K562 (cell line): ENCODE results near the gene ZNRD2. TPM values are rescaled to one million over a fixed set of nuclear protein-coding genes. Genes with fewer than 3 reads are reported as not detected.
A peak's percentile ranks its signal among the peaks of the same experiment; 100 is the strongest.

Experiments
- ATAC-seq: fragments of 200-7000 bp; cut with Tn5 transposase; 3 replicates; pipeline ENCODE4 v1.9.1; 2020; ENCODE audit warnings: moderate library complexity
- BruUV-seq: library from RNA; stranded (reverse); fragments of 400-500 nt; replicated peaks from 2 replicates; lab custom pipeline; 2021; lab: Mats Ljungman, UMichigan
- CTCF ChIA-PET: fragments of 300-600 bp; formaldehyde crosslinking; extraction: SDS; loops from one replicate; lab custom pipeline; 2021; ENCODE audit warnings: low intra/inter-chr PET ratio; lab: Yijun Ruan, JAX
- POLR2A ChIA-PET: fragments of 300-600, 350-650 bp; sonication (Branson Sonifier 250); formaldehyde crosslinking; extraction: SDS; loops from one replicate; lab custom pipeline; 2021; ENCODE audit warnings: antibody characterized with exemption, inconsistent platforms; lab: Yijun Ruan, JAX
- DNase-seq, 4 experiments: peaks; one replicate each; pipeline versions ENCODE4 v3.0.0 to v3.0.0-alpha.2; 2011 to 2018; ENCODE audit warnings: low spot score in 3 of 4, mixed read lengths in 3 of 4; ENCODE audit errors: extremely low read depth in 1 of 4
- FAIRE-seq: peaks from 2 replicates; lab custom pipeline; 2011; peaks lifted over from hg19 to GRCh38; lab: Jason Lieb, UNC
- H2AFZ ChIP-seq: 2 replicates; pipeline ENCODE4 v1.6.0; 2011; ENCODE audit warnings: low read depth, low read length, control low read depth, inconsistent platforms
- H3K27ac ChIP-seq: fragments of 200-600 bp; 3 replicates; pipeline ENCODE4 v1.8.0; 2011; ENCODE audit warnings: low read depth, mild to moderate bottlenecking, control low read depth, inconsistent platforms, low read length, moderate library complexity, mixed read lengths; ENCODE audit errors: extremely low read depth
- H3K27me3 ChIP-seq, 2 experiments: fragments of 300-600 bp in 1 of 2; 2 replicates in 1 of 2; 3 replicates in 1 of 2; pipeline versions ENCODE4 v1.6.0 to v1.8.0; 2011; ENCODE audit warnings: inconsistent platforms in 2 of 2, low read length in 2 of 2, mild to moderate bottlenecking in 1 of 2, mixed read lengths in 1 of 2, moderate library complexity in 1 of 2; ENCODE audit not compliant: control insufficient read depth in 2 of 2, insufficient read depth in 2 of 2
- H3K36me3 ChIP-seq: fragments of 300-600 bp; 3 replicates; pipeline ENCODE4 v1.8.0; 2011; ENCODE audit warnings: mild to moderate bottlenecking, low read length, inconsistent platforms; ENCODE audit not compliant: control insufficient read depth, insufficient read depth
- H3K4me1 ChIP-seq, 2 experiments: fragments of 200-600 bp in 1 of 2; replicated peaks in 1 of 2; 2 replicates in 1 of 2; 3 replicates in 1 of 2; pipeline versions ENCODE4 v1.5.1 to v1.8.0; 2011; ENCODE audit warnings: inconsistent platforms in 2 of 2, low read length in 2 of 2, mild to moderate bottlenecking in 1 of 2, mixed read lengths in 1 of 2, moderate library complexity in 1 of 2; ENCODE audit not compliant: control insufficient read depth in 2 of 2, insufficient read depth in 2 of 2
- H3K4me2 ChIP-seq: 2 replicates; pipeline ENCODE4 v1.6.1; 2011; ENCODE audit warnings: low read length, control low read depth, inconsistent platforms, mixed read lengths; ENCODE audit not compliant: insufficient read depth
- H3K4me3 ChIP-seq: fragments of 200-600 bp; sonication (generic), shearing (Covaris generic); 2 replicates; pipeline ENCODE4 v1.5.1; 2016; ENCODE audit warnings: control low read depth, inconsistent platforms
- H3K79me2 ChIP-seq: fragments of 200-600 bp; 3 replicates; pipeline ENCODE4 v1.8.0; 2011; ENCODE audit warnings: low read length, inconsistent platforms; ENCODE audit not compliant: control insufficient read depth, insufficient read depth
- H3K9ac ChIP-seq, 2 experiments: 2 replicates each; pipeline versions ENCODE4 v1.6.0 to v1.6.1; 2011; ENCODE audit warnings: low read depth in 2 of 2, low read length in 2 of 2, control low read depth in 1 of 2, inconsistent platforms in 1 of 2, mild to moderate bottlenecking in 1 of 2, mixed read lengths in 1 of 2; ENCODE audit not compliant: insufficient read depth in 1 of 2
- H3K9me1 ChIP-seq: one replicate; pipeline ENCODE4 v1.6.0; 2011; ENCODE audit warnings: inconsistent platforms, mild to moderate bottlenecking, low read length, moderate library complexity; ENCODE audit not compliant: control insufficient read depth, insufficient read depth
- H3K9me3 ChIP-seq: replicated peaks from 2 replicates; pipeline ENCODE4 v1.5.1; 2011; ENCODE audit warnings: low read depth, low read length, inconsistent platforms; ENCODE audit not compliant: control insufficient read depth, insufficient read depth
- H4K20me1 ChIP-seq: replicated peaks from 2 replicates; pipeline ENCODE4 v1.6.1; 2011; ENCODE audit warnings: low read length, inconsistent platforms, mixed read lengths; ENCODE audit not compliant: control insufficient read depth, insufficient read depth
- CEBPB ChIP-seq: fragments of 450-650 bp; IDR thresholded peaks from 2 replicates; pipeline ENCODE4 v1.6.1; 2016; ENCODE audit warnings: missing genetic modification characterization, missing compliant biosample characterization
- CREB3L1 ChIP-seq: fragments of 450-650 bp; IDR thresholded peaks from 2 replicates; pipeline ENCODE4 v1.6.1; 2014; ENCODE audit warnings: low read depth, mild to moderate bottlenecking, moderate library complexity, borderline replicate concordance
- MEIS2 ChIP-seq: fragments of 450-650 bp; IDR thresholded peaks from 2 replicates; pipeline ENCODE4 v1.6.1; 2014; ENCODE audit warnings: mild to moderate bottlenecking; ENCODE audit not compliant: partially characterized antibody
- NRF1 ChIP-seq, 2 experiments: fragments of 450-650 bp; IDR thresholded peaks in 1 of 2; conservative IDR thresholded peaks in 1 of 2; 2 replicates each; pipeline ENCODE4 v1.6.1; 2014; ENCODE audit warnings: mild to moderate bottlenecking in 2 of 2
- TEAD2 ChIP-seq: fragments of 450-650 bp; IDR thresholded peaks from 2 replicates; pipeline ENCODE4 v1.6.1; 2016; ENCODE audit warnings: missing genetic modification characterization, control low read depth, missing compliant biosample characterization
- ZBTB33 ChIP-seq: sonication (generic); formaldehyde crosslinking; IDR thresholded peaks from 2 replicates; pipeline ENCODE4 v1.8.1; 2023; ENCODE audit warnings: mild to moderate bottlenecking, missing genetic modification reagents
- ZNF134 ChIP-seq: fragments of 250-450 bp; sonication (Bioruptor Pico); conservative IDR thresholded peaks from 2 replicates; pipeline ENCODE4 v1.4.0; 2020
- WGBS: fragments of 100-300 bp; shearing (Covaris generic); methylation state at CpG from one replicate; pipeline ENCODE4 v1.1.6; 2016; ENCODE audit warnings: low coverage, mixed read lengths; ENCODE audit not compliant: insufficient coverage; ENCODE audit errors: missing lambda C conversion rate; 5-methylcytosine and 5-hydroxymethylcytosine counted together
- in situ Hi-C: fragments of 300-500 bp; cut with MboI; formaldehyde crosslinking; loops from 4 replicates; pipeline ENCODE4 v1.15.0; 2018; ENCODE audit warnings: inconsistent platforms, mixed read lengths
- intact Hi-C: fragments of 100-400 bp; cut with micrococcal nuclease; formaldehyde crosslinking; loops from 2 replicates; pipeline ENCODE4 v1.14.2; 2022
- polyA plus RNA-seq, 8 experiments: library from polyadenylated mRNA; depleted of rRNA in 4 of 8; stranded (reverse) in 5 of 8; unstranded in 3 of 8; fragments of >200 nt; fragmentation: Nextera tagmentation in 2 of 8; fragmentation: Illumina TruSeq in 1 of 8; extraction: Ambion mirVana in 2 of 8; extraction: Trizol in 1 of 8; gene quantifications; 2 replicates each; pipeline versions ENCODE4 v1.2.1 to v1.2.3, GENCODE V29; 2011 to 2014; ENCODE audit warnings: inconsistent platforms in 1 of 8, missing spikeins in 1 of 8
- total RNA-seq, 7 experiments: library from RNA; depleted of rRNA in 6 of 7; stranded (reverse); fragments of >200 nt in 6 of 7; fragmentation: Illumina TruSeq in 2 of 7; extraction: Trizol in 2 of 7; gene quantifications; 2 replicates each; pipeline versions ENCODE4 v1.2.1 to v1.2.3, GENCODE V29; 2011 to 2021; ENCODE audit warnings: low replicate concordance in 1 of 7

The ZNRD2 gene
- total and polyA plus RNA-seq, 9 of the 15 experiments (the other 6 are each of a cell fraction or from before 2014, with no cell fraction given) = 13.4 to 129 (median 60.4) TPM

GRCh38 chr11:65556470-65557279 lies 13.6 kb upstream of the ZNRD2 start:
- Histone ChIP-seq H3K4me1 (peaks cover 69 to 90% of the 10 kb centered on the region in 2 experiments), H2AFZ (peak overlapping the region; percentile 56), H3K27me3 (no peaks in the 10 kb centered on the region), H3K9me1 (no peaks in the 10 kb centered on the region), H3K4me3 (peak overlapping the region; percentile 41; the same call in 1 of the 2 replicates), H3K27ac (peak overlapping the region; percentile 40; the same call in 2 of the 3 replicates), H3K36me3 (no peaks in the 10 kb centered on the region), H3K4me2 (no peak overlapping the region; the same call in 1 of the 2 replicates), H4K20me1 (0 out of 2 replicates have a peak, but pooled peaks cover 3% of the 10 kb centered on the region), H3K79me2 (no peaks in the 10 kb centered on the region)
- peak; percentile 54 for FAIRE-seq
- 73% methylated on average over 12 of the region's 12 CpGs for WGBS
- BruUV-seq = no TSS peak
- intact Hi-C loops = no loop called here
- ChIA-PET POLR2A (interaction anchor here (0.6 to 1.7 kb wide), 6 partner anchors 26 to 295 kb away, joined by 3 to 9 read pairs (median 4); partner anchors contain the start of genes MALAT1 and POLA2), CTCF (no interaction called here)
- no peak for ATAC-seq
- DNase-seq = no peak
- TF ChIP-seq ZNF134 (CRISPR knock-in tag) (no peak), CEBPB (tag) (peak; percentile 71), NRF1 (conservative IDR thresholded peaks at IDR 0.05 in 1 of 2, IDR thresholded peaks at IDR 0.05 in 1 of 2) (no peak), ZBTB33 (no peak), CREB3L1 (no peak), TEAD2 (tag) (no peak), MEIS2 (no peak)
- TF ChIP-seq, all 486 proteins: peak for 1
- Histone ChIP-seq H3K9me3 (no peaks in the 10 kb centered on the region), H3K9ac (no peak overlapping the region; a peak in 2 of 4 replicates)
- in situ Hi-C loops = no loop called here
